ENCODE measurements around the gene ENTR1.

ENTR1 gene

GRCh38 chr9:136423432-136424146 lies 13.2 kb upstream of the ENTR1 start:
- Histone ChIP-seq H3K4me1 (ENCODE audit: low read length) (no peaks in the 10 kb centered on the region), H3K4me2 (ENCODE audit: low read depth, low read length) (no peak overlapping the region), H3F3A (ENCODE audit: insufficient read depth, low read length) (no peaks in the 10 kb centered on the region), H3K27me3 (replicated peaks; ENCODE audit: insufficient read depth, low read length) (no peaks in the 10 kb centered on the region), H3K9ac (ENCODE audit: low read length) (no peak overlapping the region), H3K27ac (ENCODE audit: low read length) (no peak overlapping the region), H3K4me3 (ENCODE audit: low read length) (no peak overlapping the region), H3K9me2 (replicated peaks; ENCODE audit: insufficient read depth, low read length) (no peaks in the 10 kb centered on the region), H2AFZ (ENCODE audit: low read length) (no peak overlapping the region), H3K79me2 (ENCODE audit: low read length) (no peaks in the 10 kb centered on the region), H3K9me3 (replicated peaks; ENCODE audit: insufficient read depth, low read length) (no peaks in the 10 kb centered on the region), H3K36me3 (replicated peaks; ENCODE audit: insufficient read depth, low read length) (peaks cover 3% of the 10 kb centered on the region; the same call in 1 of the 2 replicates), H4K20me1 (ENCODE audit: insufficient read depth, low read length) (no peaks in the 10 kb centered on the region)
- DNase-seq: no peak
- no peak for TF ChIP-seq CTCF (IDR thresholded peaks at IDR 0.05; ENCODE audit: low read length)
- no peak for TF ChIP-seq EZH2 (optimal IDR thresholded peaks at IDR 0.05; ENCODE audit: low read depth, low read length)
- TF ChIP-seq EZH2phosphoT487 (IDR thresholded peaks at IDR 0.05; ENCODE audit: low read length): no peak

- no peak overlapping the region for H3K4me2 ChIP-seq (ENCODE audit: low read depth, low read length)
- H4K20me1 ChIP-seq (ENCODE audit: insufficient read depth, low read length): no peaks in the 10 kb centered on the region
- TF ChIP-seq EZH2phosphoT487 (IDR thresholded peaks at IDR 0.05; ENCODE audit: low read length) (no peak), CTCF (IDR thresholded peaks at IDR 0.05; ENCODE audit: low read length) (no peak), EZH2 (optimal IDR thresholded peaks at IDR 0.05; ENCODE audit: low read depth, low read length) (no peak)
- no peaks in the 10 kb centered on the region for H3K4me1 ChIP-seq (ENCODE audit: low read length)
- no peaks in the 10 kb centered on the region for H3K9me3 ChIP-seq (replicated peaks; ENCODE audit: insufficient read depth, low read length)
- H2AFZ ChIP-seq (ENCODE audit: low read length): no peak overlapping the region
- no peaks in the 10 kb centered on the region for H3K27me3 ChIP-seq (replicated peaks; ENCODE audit: insufficient read depth, low read length)
- H3K9ac ChIP-seq (ENCODE audit: low read length): no peak overlapping the region
- no peak overlapping the region for H3K27ac ChIP-seq (ENCODE audit: low read length)
- no peaks in the 10 kb centered on the region for H3K79me2 ChIP-seq (ENCODE audit: low read length)
- DNase-seq: no peak
- no peak overlapping the region for H3K4me3 ChIP-seq (ENCODE audit: low read length)
- peaks cover 3% of the 10 kb centered on the region; the same call in 1 of the 2 replicates for H3K36me3 ChIP-seq (replicated peaks; ENCODE audit: insufficient read depth, low read length)
- no peaks in the 10 kb centered on the region for H3F3A ChIP-seq (ENCODE audit: insufficient read depth, low read length)
- H3K9me2 ChIP-seq (replicated peaks; ENCODE audit: insufficient read depth, low read length): no peaks in the 10 kb centered on the region
Observed at GRCh38 chr9:136422876-136423275, 12.5 kb upstream of the ENTR1 start.

GRCh38 chr9:136421791-136422190 lies 11.4 kb upstream of the ENTR1 start:
- Histone ChIP-seq H3K9me3 (replicated peaks; ENCODE audit: insufficient read depth, low read length) (no peaks in the 10 kb centered on the region), H3K4me3 (ENCODE audit: low read length) (no peak overlapping the region), H3K36me3 (replicated peaks; ENCODE audit: insufficient read depth, low read length) (peaks cover 3% of the 10 kb centered on the region; the same call in 1 of the 2 replicates), H2AFZ (ENCODE audit: low read length) (no peak overlapping the region), H3K9me2 (replicated peaks; ENCODE audit: insufficient read depth, low read length) (no peaks in the 10 kb centered on the region), H4K20me1 (ENCODE audit: insufficient read depth, low read length) (no peaks in the 10 kb centered on the region), H3F3A (ENCODE audit: insufficient read depth, low read length) (no peaks in the 10 kb centered on the region), H3K9ac (ENCODE audit: low read length) (no peak overlapping the region), H3K79me2 (ENCODE audit: low read length) (no peaks in the 10 kb centered on the region), H3K27ac (ENCODE audit: low read length) (no peak overlapping the region), H3K27me3 (replicated peaks; ENCODE audit: insufficient read depth, low read length) (no peaks in the 10 kb centered on the region), H3K4me1 (ENCODE audit: low read length) (no peaks in the 10 kb centered on the region), H3K4me2 (ENCODE audit: low read depth, low read length) (no peak overlapping the region)
- DNase-seq: no peak
- TF ChIP-seq EZH2phosphoT487 (IDR thresholded peaks at IDR 0.05; ENCODE audit: low read length) (no peak), CTCF (IDR thresholded peaks at IDR 0.05; ENCODE audit: low read length) (no peak), EZH2 (optimal IDR thresholded peaks at IDR 0.05; ENCODE audit: low read depth, low read length) (no peak)
